Bronchial epithelial cell (primary cell): ENCODE data around the gene CRACDL. TPM values are rescaled to one million over a fixed set of nuclear protein-coding genes. Genes with fewer than 3 reads are reported as not detected.

Source experiments
- DNase-seq: peaks from one replicate; pipeline ENCODE4 v3.0.0-alpha.2; 2010; ENCODE audit warnings: low read depth
- FAIRE-seq: peaks from 2 replicates; lab custom pipeline; 2011; peaks lifted over from hg19 to GRCh38; lab: Jason Lieb, UNC
- H3K27me3 ChIP-seq: 2 replicates; pipeline ENCODE4 v1.5.1; 2011; ENCODE audit warnings: low read length; ENCODE audit not compliant: control insufficient read depth, insufficient read depth
- H3K36me3 ChIP-seq: 2 replicates; pipeline ENCODE4 v1.5.1; 2011; ENCODE audit warnings: low read length; ENCODE audit not compliant: control insufficient read depth, insufficient read depth
- H3K4me3 ChIP-seq: 2 replicates; pipeline ENCODE4 v1.5.1; 2011; ENCODE audit warnings: mild to moderate bottlenecking, low read depth, low read length, control low read depth
- CTCF ChIP-seq: IDR thresholded peaks from 2 replicates; pipeline ENCODE4 v1.5.1; 2011; ENCODE audit warnings: mild to moderate bottlenecking, moderate library complexity, low read length, control low read depth, inconsistent platforms; ENCODE audit not compliant: insufficient read depth, severe bottlenecking
- total RNA-seq: library from RNA; depleted of rRNA; stranded (reverse); fragments of >200 nt; gene quantifications from 2 replicates; pipeline ENCODE4 v1.2.1, GENCODE V29; 2014

The CRACDL gene
- total RNA-seq, 1 donor from 2014 or later = 0.26 TPM

- DNase-seq = no peak
- Histone ChIP-seq H3K27me3 (no peaks in the 10 kb centered on the region), H3K36me3 (no peaks in the 10 kb centered on the region), H3K4me3 (no peak overlapping the region)
- FAIRE-seq = no peak
- no peak for TF ChIP-seq CTCF
These were observed 171.5 kb downstream of the CRACDL start for GRCh38 chr2:98764499-98764898.

GRCh38 chr2:98763209-98763951 is 172.6 kb downstream of the CRACDL start:
- FAIRE-seq = no peak
- no peak for DNase-seq

GRCh38 chr2:98761909-98762308 is 174.1 kb downstream of the CRACDL start:
- no peak for FAIRE-seq
- Histone ChIP-seq H3K4me3 (no peak overlapping the region), H3K27me3 (no peaks in the 10 kb centered on the region), H3K36me3 (no peaks in the 10 kb centered on the region)
- DNase-seq = no peak
- no peak for TF ChIP-seq CTCF

More at GRCh38 chr2:98763209-98763951, 172.6 kb downstream of the CRACDL start:
- no peak for TF ChIP-seq CTCF
- Histone ChIP-seq H3K27me3 (no peaks in the 10 kb centered on the region), H3K4me3 (no peak overlapping the region), H3K36me3 (no peaks in the 10 kb centered on the region)

- Histone ChIP-seq H3K27me3 (no peaks in the 10 kb centered on the region), H3K4me3 (no peak overlapping the region), H3K36me3 (no peaks in the 10 kb centered on the region)
- FAIRE-seq (no peak), DNase-seq (peak; percentile 25)
- TF ChIP-seq CTCF = no peak
These were observed 174.7 kb downstream of the CRACDL start for GRCh38 chr2:98761267-98761781.

DNA sequence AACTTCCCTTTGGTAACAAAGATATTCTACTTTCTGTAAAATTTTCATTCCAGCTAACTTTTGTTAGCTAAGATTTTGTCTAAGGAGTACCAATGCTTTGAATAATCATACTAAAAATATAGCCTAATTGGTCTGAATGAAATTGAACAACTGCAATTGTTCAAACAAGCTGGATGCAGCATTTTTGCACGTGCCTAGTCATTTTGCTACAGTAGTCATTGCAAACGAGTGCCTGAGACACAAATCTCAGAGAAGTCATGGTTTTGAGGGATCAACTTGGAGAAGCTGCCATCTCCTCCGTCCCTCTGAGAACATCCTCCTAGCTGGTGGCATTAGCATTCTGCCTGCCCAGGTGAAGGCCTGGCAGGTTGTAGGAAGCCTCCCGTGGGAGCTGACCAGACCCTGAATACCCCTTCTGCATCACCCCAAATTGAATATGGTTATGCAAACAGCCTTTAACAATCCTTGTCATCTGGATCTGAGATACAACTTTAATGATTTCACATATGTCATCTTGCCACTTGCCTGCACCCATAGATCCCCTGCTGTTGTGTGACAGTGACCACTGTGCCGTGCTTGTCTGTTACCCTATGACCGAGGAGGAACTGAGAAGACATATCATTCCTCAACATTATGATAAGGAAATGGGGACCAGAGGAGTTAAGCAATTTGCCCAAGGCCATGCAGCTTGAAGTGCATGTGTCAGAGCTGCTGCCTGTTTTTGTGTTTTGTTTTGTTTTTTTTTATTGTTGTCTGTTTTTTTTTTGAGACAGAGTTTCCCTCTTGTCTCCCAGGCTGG is 176.0 kb downstream of the CRACDL start:
- Histone ChIP-seq H3K27me3 (no peaks in the 10 kb centered on the region), H3K36me3 (no peaks in the 10 kb centered on the region), H3K4me3 (no peak overlapping the region)
- no peak for TF ChIP-seq CTCF
- DNase-seq (peak; percentile 23), FAIRE-seq (no peak)
